Dermis blood vessel endothelial cell (primary cell): ENCODE measurements around the gene NR4A3. TPM values are rescaled to one million over a fixed set of nuclear protein-coding genes. Genes with fewer than 3 reads are reported as not detected.
A peak's percentile ranks its signal among the peaks of the same experiment; 100 is the strongest.
"Not testable (repeated sequence)": the region's sequence is repeated elsewhere in the genome, so short reads cannot be mapped to it uniquely, and the experiment has no call there.

Experiments used
- DNase-seq: peaks from one replicate; pipeline ENCODE4 v3.0.0; 2010
- total RNA-seq: library from RNA; depleted of rRNA; stranded (reverse); fragments of >200 nt; gene quantifications from 2 replicates; pipeline ENCODE4 v1.2.3, GENCODE V29; 2014

The NR4A3 gene
- total RNA-seq, 1 donor from 2014 or later, result not detected

DNA sequence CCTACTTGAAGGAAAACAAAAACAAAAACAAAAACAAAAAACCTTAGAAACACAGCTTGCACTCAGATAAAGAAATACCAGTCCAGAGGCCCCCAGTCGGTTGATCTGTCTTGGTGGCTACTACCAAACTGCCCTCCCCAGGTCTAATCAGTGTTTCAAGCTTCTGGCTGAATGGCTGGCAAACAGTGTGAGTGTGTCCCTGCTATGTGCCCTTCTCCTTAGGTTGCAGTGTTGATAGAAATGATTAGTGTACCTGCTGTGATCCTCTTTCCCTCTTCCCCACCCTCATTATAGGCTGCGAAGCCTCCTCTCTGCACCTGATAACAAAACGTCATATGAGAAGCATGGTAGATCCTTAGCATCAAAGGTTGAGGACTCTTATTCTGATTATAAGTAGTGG, 12.8 kb downstream of the NR4A3 start:
- no peak for DNase-seq

DNA sequence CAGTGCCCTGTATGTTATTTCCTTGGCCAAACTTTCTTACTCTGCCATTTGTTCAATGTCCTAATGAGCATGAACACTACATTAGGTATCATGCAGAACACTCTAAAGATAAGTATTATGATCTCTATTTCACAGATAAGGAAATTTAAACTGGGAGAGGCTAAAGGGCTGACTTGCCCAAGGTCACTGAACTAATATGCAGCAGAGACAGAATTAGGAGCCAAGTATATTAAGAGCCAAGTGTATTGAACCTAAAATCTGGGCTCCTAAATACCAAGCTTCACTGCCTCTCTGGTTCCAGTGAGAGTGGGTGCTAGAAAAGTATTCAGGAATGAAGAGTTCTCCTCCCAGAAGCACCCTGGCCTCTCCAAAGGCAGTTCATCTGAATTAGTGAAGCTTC, 13.5 kb downstream of the NR4A3 start:
- DNase-seq, result no peak

DNA sequence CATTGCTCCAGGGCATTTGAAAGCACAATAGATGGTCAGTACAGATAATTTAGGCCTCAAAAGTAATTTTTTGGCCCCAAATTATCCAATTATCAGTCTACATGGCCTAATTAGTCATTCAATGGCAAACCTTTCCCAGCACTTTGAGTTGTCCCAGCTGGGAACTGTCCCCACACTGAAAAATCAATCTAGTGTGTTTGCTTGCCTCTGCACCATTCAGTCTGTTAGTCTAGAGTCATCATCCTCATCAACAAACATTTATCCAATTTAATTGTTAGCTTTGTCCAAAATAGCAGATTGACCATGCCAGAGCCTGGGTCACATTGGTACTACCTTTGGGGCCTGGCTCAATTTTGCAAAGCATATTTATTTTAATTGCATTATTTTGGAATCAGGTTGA, 13.9 kb downstream of the NR4A3 start:
- no peak for DNase-seq

DNA sequence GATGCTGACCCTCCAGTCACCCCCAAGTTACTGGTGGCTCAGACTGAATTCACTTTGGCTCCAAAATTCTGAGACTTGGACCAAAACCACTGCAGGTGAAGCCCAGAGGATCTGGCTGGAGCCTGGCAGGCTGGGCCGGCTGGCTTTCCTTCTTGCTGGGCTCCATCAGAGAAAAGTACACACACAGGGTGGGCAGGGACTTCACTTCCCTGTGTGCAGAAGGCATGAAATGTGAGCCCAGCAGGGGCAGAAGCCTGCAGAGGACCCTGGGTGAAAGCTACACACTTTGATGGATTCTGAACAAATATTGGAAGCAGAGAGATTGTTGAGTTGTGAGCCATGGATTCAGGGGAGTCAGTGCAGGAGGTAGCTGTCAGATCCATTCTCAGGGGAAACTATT, 18.4 kb downstream of the NR4A3 start:
- DNase-seq, result no peak

DNA sequence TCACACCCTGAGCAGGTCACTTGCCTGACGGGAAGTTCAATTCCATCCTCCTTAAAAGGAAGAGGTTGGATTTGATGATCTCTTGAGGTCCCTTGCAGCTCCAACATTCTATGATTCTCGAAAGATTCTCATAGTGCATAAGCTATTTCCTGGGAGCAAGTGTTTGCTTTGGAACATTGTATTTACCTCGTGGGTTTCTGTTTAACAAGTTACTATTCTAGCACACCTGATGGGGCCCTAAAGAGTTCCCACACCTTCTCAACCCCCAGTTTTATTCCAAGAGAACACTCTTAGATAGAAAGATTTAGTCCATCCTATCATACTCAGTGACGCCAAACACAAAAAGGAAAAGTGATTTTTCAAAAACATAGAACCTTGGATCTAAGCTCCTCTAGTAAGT, 23.4 kb downstream of the NR4A3 start:
- no peak for DNase-seq

DNA sequence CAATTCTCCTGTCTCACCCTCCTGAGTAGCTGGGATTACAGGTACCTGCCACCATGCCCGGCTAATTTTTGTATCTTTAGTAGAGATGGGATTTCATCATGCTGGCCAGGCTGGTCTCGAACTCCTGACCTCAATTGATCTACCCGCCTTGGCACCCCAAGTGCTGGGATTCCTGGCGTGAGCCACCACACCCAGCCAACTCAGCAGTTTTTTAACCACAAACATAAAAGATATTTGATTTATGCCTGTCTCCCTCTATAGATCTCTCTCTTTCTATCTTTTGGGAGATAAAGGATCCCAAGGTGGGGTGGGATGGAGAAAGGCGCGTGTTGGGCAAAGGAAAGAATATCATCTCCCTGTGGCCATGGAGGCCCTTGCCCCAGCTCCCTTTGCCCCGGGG, 26.8 kb downstream of the NR4A3 start:
- DNase-seq, result no peak

DNA sequence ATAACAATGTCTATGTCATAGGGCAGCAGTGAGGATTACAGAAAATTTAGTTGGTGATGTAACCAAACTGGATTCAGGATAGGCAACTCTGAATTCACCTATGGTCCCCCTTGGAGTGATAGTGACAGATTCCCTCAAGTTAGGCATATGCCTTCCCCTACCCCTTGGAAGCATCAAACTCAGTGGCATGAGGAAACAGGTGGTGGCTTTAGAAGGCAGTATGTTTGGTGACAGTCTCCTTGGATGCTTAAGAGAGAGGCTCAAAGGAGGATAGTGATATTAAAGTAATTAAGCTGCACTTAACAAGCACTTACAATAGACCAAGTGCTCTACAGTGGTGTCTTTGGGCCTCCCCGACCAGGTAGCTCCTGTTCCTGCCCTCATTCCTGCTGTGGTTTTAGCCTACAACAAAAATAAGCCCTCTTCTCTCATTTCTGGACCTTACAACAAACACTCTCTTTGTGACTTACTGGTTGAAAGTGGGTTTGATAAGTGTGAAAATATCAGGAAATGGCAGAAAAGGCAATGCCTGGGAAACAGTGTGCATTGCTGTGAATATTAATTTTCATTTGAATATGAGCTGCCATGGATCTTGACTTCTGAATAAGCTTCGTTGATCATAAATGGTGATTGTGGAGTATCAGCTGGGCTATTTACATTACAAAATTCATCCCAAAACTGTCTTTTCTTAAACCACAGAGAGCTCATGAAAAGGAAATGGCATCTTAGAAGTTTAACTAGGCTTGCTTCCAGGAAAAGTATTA, 29.2 kb downstream of the NR4A3 start:
- no peak for DNase-seq

DNA sequence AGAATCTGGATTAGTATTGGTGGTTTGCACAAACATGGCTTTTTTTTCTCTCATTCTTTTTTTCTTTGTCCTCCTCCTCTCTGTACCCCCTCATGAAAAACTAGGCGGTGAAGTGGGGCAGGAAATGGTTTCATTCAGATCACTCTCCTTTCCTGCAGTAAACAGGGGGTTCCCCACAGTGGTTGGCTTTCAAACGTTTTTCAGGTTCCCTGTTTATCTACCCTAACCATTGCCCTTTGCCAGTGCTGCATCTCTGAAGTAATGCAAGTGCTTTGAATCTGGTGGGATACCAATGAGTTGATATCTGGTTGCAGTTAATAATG, 29.8 kb downstream of the NR4A3 start:
- DNase-seq, result no peak

DNA sequence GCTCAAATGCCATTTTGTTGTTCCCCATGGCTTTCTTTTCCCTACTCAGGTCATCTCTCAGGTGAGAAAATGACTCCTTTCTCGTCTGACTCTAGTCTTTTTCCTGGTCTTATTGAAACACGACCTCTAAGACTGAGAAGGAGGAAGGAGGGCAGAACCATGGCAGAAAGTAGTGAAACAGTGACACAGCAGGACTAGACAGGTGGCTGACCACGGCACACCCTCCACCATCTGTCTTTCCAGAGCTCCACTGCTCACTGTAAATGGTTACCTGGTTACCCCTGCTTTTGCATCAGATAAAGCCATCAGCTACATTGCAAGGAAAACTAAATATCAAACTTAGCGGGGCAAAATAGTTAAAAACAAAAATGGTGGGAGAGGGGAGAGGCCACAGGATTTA, 30.9 kb downstream of the NR4A3 start:
- no peak for DNase-seq

DNA sequence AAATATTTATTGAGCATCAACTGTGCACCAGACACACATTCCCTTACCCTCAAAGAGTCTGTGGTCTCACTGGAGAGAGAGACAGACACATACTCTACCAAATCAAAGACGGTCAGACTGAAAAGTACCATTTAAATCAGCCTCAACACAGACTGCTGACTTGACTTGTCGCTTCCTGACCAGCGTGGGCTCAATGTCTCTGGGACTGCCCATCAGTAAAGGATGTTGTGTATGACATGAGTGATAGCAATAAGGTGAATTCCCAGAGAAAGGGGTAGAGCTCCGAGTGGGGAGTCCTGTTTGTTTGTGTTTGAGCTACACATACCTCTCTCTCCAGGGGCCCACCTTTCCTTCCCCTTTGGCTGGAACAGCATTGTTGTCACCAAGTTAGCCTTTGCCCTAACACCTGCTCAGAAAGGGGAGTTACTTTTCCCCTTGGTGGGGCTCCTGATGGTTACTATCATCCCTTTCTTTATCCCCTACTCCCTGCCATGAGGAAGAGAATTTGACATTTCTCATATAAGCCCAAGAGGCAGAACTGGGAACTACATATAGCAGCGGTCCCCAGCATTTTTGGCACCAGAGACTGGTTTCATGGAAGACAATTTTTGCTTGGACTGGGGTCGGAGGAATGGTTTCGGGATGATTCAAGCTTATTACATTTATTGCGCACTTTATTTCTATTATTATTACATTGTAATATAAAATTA, 33.9 kb downstream of the NR4A3 start:
- DNase-seq, result no peak

DNA sequence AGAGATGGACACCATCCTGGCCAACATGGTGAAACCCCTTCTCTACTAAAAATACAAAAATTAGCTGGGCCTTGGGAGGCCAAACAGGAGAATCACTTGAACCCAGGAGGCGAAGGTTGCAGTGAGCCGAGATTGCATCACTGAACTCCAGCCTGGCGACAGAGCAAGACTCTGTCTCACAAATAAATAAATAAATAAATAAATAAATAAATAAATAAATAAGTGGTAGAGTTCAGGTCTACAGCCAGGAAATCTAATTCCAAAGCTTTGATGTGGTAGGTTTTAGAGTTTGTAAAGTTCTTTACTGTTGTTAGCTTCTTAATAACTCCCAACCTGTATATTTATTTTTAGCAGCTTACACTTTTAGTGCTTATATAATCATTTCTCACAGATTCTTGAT, 35.9 kb downstream of the NR4A3 start:
- not testable (repeated sequence) for DNase-seq

DNA sequence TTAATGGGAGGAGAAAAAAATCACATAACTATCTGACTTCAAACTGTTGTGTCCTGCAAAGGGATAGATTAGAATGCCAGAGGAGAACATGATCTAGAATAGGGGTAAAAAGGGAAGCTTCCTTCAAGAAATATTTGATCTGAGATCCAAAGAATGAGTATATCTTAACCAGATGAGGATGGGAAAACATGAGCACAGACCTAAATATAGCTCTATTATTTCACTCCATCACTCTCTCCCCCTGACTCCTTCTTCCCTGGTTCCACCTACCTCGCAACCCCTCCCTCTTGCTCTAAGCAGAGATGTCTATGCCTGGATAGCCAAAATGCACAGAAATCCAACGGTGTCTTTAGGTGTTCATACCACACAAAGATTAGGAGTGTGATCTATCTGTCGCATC, 36.4 kb downstream of the NR4A3 start:
- DNase-seq, result no peak

DNA sequence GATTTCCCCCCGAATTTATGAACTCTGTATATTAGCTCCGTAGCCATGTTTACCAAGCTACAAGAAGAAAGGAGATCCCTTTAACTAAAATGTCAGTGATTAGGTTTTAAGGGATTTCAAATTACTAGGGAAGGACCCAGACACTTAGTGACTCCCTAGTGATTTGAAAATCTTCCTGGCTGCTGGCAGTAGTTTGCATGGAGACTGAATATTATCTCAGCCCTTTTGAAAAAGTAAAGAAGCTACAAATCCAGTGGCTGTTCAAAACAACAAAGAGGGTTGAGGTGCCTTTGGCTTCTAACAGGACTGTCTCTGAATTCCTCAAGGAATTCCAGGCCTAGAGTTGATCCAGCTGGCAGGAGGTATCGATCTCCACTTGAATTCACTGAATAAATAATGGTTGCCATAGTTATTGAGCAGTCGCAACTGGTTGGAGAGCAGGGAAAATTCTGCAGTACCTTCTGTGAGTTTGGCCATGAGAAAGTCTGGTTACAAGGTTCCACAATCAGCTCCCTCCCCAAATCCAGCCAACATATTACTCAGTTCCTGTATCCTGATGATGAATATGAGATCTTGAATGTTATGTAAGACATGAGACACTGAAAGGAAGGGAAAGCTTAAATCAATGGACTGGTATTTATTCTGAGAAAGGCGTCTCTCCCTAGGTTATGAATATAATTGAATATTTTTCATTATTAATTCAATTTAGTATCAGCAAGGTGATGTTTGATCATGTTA, 37.7 kb downstream of the NR4A3 start:
- DNase-seq, result peak; percentile 11

DNA sequence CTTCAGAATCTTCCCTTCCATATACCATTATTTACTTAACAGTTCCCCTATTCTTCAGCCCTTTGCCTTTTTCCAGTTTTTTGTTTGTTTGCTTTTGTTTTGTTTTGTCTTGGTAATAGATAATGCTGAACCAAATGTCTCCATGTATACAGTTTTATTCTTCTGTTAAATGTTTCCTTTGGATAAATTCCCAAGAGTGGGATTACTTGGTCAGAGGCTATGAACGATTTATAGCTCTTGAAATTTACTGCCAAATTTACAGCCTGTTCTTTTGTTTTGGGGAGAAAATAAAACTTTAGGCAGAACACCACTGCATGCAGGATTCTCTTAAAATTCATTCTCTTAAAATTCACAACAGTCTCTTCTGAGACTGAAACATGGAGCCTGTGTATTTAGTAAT, 38.6 kb downstream of the NR4A3 start:
- DNase-seq, result no peak

DNA sequence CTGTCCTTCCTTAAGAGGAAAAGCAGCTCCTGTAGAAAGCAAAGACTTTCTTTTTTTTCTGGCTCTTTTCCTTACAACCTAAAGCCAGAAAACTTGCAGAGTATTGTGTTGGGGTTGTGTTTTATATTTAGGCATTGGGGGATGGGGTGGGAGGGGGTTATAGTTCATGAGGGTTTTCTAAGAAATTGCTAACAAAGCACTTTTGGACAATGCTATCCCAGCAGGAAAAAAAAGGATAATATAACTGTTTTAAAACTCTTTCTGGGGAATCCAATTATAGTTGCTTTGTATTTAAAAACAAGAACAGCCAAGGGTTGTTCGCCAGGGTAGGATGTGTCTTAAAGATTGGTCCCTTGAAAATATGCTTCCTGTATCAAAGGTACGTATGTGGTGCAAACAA, 42.3 kb downstream of the NR4A3 start:
- DNase-seq, result no peak

DNA sequence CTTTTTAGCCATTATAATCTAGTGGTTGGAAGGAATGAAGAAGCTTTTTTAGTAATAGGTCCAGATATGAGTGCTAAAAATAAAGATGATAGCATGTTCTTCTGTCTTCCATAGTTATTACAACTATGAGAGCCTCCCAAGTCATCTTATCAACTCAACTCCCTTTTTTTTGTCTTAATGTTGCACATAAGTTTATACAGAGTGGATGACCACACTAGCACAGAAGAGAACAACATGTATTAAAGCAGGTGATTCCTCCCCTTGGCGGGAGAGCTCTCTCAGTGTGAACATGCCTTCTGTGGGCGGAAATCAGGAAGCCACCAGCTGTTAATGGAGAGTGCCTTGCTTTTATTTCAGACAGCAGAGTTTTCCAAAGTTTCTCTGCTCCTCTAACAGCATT, 44.7 kb downstream of the NR4A3 start:
- no peak for DNase-seq

DNA sequence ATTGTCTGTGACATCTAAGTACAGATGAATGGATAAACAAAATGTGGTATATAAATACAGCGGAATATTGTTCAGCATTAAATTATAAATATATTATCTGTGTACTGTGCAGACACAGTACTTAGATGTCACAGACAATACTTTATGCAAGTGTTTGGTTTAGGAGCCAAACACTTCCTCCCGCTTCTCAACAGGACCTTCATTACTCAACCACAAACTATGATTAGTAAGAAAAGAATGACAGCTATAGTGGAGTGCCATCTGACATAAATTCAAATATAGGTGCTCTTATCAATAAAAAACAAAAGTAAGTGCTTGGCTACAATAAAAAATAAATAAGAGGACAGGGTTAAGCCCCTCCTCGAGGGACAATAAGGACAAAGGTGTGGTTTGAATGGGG, 45.9 kb downstream of the NR4A3 start:
- no peak for DNase-seq

DNA sequence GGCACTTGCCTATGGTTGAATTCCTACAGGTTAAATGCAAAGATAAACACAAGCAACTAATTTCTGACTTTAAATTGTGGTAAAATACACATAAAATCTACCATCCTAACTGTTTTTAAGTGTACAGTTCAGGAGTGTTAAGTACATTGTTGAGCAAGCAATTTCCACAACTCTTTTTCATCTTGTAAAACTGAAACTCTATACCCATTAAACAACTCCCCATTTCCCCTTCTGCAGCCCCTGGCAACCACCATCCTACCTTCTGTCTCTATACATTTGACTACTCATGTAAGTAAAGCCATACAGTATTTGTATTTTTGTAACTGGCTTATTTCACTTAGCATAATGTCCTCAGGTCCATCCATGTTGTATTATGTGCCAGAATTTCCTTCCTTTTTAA, 46.3 kb downstream of the NR4A3 start:
- DNase-seq, result no peak

DNA sequence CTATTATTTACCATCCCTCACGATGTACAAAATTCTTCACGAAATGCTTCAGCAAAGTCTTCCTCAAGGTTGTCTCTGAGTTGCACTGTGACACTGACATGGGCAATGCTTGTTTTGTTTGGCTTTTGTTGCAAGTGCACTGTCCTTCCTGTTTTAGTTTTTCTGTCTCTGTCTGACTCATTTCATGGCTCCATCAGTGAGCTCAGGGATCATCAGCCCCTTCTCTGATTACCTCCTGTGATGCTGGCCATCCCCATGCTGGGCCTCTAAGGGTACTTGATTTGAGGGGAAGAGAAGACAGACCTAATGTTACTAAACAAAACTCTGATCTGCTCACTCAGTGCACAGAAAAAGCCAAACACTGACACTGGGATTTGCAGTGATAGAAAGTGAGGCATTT, 47.2 kb downstream of the NR4A3 start:
- no peak for DNase-seq

DNA sequence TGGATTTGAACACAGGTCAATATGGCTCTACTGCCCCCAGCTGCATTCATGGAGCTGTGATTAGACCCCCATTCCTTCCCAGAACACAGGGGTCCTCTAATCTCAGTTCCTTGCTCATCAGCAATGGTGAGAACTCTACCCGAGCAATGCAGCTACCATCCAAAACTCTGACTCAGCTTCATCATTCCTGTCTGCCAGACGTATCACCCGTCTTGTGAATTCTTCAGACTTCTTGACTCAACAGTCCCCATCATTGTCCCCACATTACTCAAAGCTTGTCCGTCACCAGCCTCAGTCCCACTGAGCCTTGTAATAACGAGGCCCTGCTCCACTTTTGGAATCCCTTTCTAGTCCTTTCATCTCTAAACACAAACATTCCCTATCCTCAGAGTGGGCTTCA, 48.4 kb downstream of the NR4A3 start:
- no peak for DNase-seq

DNA sequence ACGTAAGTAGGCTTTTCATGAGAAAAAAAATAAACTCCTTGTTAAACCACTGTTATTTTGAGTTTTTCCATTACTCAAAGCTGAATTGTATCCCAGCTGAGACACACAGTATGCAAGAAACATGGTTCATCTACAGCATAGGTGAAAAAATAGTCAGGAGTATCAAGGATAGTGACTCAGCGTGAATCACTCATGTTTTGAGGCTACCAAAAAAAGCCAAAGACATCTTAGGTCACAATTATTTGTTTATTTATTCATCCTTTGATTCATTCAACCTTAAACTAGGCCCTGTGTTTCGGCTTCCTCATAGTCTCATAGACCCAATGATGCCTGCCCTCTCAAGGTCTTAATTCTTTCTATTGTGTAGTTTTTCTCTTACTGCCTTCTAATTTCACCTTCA, 51.8 kb downstream of the NR4A3 start:
- DNase-seq, result no peak

DNA sequence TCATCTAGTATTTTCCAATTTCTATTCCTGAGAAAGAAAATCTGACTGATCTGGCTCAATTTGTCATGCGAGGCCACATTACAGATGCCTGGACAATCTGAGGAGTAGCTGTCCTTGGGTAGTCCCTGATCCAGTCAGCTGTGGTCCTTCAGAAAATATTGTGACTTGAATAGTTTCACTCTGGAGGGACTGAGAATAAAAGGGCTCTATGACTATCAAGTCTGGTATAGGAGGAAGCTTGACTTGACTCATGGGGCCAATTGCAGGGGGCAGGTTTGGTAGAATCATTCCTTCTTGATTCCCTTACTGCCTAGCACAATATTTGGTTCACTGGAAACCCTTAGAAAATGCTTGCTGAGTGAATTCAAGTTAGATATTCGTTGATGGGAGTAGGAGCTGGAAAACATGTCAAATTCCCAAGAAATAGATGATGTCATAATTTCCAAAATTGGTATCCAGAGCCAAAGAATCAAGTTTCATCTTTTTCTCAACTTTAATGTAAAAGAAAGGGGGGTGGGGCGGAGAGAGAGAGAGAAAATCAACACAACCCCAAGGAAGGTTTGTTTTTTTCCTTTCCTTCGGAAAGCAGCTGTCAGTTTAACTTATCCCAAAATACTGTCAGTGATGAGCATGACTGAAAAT, 52.4 kb downstream of the NR4A3 start:
- DNase-seq, result no peak

DNA sequence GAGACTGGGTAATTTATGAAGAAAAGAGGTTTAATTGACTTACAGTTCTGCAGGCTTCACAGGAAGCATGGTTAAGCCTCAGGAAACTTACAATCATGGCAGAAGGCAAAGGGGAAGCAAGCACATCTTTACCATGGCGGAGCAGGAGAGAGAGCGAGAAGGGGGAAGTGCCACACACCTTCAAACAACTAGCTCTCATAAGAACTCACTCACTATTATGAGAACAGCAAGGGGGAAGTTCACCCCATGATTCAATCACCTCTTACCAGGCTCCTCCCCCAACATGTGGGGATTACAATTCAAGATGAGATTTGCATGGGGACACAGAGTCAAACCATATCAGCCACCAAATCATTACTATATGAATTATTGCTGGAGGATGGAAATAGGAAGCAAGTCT, 54.5 kb downstream of the NR4A3 start:
- no peak for DNase-seq

DNA sequence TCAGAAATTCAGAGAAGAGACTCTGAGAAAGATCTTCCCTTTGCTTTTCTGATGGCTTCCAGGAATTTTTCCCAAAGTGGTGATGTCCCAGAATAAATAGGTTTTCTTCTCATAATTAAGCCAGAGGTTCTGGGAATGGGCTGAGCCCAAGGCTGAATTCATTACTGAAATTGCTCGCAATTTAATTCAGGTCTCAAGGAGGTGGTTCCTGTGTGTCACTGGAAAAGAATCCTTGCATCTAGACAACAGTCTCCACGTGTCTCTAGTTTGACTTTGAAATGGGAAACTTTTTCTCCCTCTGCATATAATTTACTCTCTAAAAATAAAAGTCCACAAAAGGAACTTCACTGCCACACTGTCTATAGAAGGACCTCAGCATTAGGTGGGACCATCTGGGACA, 57.0 kb downstream of the NR4A3 start:
- no peak for DNase-seq
